ENCODE data around the gene SCAMP2.

- TF ChIP-seq CTCF (IDR thresholded peaks at IDR 0.05; ENCODE audit: low read length) (no peak), EZH2 (optimal IDR thresholded peaks at IDR 0.05; ENCODE audit: low read depth, low read length) (no peak)
These were observed 39.9 kb upstream of the SCAMP2 start for GRCh38 chr15:74913041-74913440.

Measured in MM.1S (cell line).